DMS53 treated with DMSO at 0.1 percent for 48 hours (cell line): ENCODE results near the gene SYK.

ENCODE experiments used
- DNase-seq: peaks from one replicate; lab custom pipeline; 2025; ENCODE audit not compliant: unreplicated experiment; lab: John Stamatoyannopoulos, UW

The SYK gene

DNA sequence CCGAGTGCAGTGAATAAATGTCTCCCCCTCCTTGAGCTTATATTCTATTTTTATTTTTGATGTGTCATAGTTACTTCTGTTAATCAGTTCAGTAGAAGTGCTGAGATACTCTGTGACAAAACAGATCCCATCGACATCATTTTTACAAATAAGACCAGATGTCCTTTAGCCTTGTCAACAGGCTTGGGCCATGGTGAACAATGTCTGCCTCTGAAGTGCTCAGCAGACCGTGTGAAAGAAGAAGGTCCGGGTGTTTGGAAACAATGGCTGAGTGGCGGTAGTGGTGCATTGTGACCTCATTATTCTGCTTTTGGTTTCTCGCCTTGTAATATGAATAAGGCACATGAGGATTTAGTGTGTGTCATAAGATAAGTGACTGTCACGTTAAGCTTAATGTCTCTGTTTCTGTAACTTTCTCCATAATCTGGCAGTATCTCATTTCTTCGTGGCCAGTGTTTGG lies 71.2 kb downstream of the SYK start:
- DNase-seq, result peak; percentile 93

GRCh38 chr9:90873422-90873821 lies 71.8 kb downstream of the SYK start:
- DNase-seq, result no peak

DNA sequence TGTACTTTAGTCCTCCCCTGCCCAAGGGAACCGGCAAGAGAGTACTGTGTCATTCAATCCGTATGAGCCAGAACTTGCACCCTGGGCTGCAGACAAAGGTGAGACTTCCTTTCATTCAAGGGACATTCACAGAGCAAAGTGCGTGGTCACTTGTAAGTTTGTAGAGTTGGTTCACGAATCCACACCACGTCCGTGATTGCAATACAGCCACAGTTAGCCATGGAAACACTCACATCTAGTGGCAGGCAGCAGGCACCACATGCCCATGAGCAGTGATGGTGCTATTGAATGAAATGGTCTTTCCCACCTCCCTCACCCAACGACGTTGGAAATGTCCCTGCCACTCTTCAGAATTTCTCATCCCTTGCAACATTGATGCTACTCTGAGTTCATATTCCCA lies 72.6 kb downstream of the SYK start:
- no peak for DNase-seq

GRCh38 chr9:90878562-90878961 lies 76.9 kb downstream of the SYK start:
- peak; percentile 91 for DNase-seq

GRCh38 chr9:90880066-90880465 lies 78.4 kb downstream of the SYK start:
- no peak for DNase-seq

DNA sequence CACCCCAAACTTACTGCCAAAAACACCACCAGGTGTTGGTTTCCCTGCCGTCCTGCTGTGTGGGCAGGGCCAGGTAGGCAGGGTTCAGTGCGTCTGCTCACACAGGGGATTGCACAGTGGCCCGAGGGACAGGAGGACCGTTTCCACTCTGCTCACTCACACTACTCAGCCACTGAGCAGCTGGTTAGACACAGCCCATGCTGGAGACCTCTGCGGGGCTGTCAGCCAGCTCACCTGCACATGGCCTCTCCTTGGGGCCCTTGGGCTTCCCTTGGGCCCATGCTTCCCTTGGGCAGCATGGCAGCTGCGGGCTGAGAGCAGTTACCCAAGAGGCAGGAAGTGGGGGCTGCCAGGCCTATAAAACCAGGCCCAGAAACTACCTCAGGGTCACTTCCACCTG lies 79.0 kb downstream of the SYK start:
- peak; percentile 23 for DNase-seq

GRCh38 chr9:90881648-90882047 lies 80.0 kb downstream of the SYK start:
- peak; percentile 87 for DNase-seq

DNA sequence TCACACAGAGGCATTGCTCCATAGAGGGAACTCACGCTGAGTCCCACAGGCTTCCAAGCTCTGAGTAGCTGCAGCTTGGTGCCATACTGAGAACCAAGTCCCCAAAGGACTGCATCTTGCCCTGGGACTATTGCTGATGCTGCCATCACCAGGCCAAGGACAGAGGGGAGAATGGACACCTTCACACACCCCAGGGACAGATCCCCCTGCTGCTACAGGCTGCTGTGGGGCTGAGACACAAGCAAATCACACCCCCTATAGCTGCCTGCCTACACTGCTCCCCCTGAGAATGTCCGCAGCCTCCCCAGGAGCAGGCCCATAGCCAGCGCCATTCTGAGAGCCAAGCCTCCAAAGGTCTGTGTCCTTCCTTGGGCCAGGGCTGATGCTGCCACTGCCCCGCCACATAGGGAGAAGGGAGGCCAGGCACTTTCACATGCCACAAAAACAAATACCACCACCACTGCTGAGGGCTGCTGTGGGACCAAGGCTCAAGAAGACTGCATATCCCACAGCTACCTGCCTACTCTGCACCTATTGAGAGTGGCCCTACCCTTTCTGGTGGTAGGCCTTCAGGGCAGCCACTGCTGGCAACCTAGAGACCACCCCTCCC lies 81.5 kb downstream of the SYK start:
- no peak for DNase-seq

DNA sequence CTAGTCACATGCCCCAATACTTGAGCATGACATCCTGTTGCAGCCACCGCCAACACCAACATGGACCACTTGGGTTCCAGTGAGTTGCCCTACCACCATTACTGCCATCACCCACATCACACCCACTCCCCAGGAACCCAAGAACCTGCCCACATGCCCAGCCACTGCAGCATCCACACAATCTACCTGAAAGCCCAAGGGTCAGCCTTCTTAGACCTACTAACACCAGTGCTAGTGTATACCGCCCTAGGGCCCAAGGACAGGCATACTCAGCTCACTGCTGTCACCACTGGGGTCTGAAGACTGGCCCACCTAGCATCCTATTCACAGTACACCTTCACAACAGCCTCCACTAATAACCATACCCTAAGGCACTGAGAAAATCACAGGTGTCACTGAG lies 82.0 kb downstream of the SYK start:
- no peak for DNase-seq

- no peak for DNase-seq
Measured at GRCh38 chr9:90884178-90884577, 82.6 kb downstream of the SYK start.

DNA sequence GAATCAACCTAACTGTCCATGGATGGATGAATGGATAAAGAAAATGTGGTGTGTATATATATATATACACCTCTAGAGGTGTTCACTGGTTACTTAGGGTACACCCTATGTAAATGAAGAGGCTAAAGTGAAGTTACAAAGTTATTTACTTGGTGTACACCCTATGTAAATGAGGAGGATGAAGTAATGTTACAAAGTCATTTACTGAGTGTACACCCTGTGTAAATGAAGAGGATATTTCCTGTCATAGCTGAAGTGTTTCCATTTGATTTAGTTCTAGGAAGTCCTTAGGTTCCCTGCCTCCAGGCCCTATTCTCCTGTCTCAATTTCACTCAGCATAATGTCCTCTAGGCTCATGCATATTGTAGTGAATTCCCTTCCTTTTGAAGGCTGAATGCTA lies 85.2 kb downstream of the SYK start:
- peak; percentile 30 for DNase-seq

- DNase-seq, result no peak
Measured at GRCh38 chr9:90888941-90889340, 87.3 kb downstream of the SYK start.

- DNase-seq, result no peak
Measured at GRCh38 chr9:90890146-90890810, 88.7 kb downstream of the SYK start.

DNA sequence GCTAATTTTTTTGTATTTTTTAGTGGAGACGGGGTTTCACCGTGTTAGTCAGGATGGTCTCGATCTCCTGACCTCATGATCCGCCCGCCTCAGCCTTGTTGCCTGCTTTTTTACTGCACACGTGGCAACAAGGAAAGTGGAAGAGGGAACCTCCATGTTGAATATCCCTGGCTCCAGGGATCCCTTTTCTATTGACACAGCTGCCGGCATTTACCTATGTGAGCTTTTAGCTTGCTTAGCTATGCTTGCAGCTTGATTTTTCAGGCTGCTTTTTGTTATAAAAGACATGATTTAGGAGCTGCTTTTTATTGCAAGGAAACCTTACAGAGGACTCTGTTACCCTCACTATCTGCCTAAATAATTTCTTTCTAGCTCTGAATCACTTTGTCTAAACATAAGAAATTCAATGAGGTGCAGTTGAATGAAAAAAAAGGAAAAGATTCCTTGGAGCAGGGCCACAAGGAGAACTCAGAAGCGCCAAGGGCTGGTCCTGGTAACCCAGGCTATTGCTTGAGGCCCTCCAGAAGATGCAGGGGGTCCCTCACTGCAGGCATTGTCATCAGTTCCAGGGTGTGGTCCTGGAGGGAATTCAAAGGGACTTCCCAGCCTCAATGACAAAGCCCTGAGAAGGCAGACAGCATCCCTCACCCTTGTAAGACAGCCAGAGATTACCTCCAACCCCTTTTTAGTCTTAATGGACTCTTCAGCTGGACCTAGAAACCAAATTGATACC lies 89.9 kb downstream of the SYK start:
- peak; percentile 34 for DNase-seq

- DNase-seq, result no peak
Measured at GRCh38 chr9:90892918-90893317, 91.3 kb downstream of the SYK start.

GRCh38 chr9:90893706-90894105 lies 92.1 kb downstream of the SYK start:
- DNase-seq, result peak; percentile 33

GRCh38 chr9:90894986-90895687 lies 93.5 kb downstream of the SYK start:
- peak; percentile 67 for DNase-seq

- no peak for DNase-seq
Measured at GRCh38 chr9:90895786-90896185, 94.2 kb downstream of the SYK start.

DNA sequence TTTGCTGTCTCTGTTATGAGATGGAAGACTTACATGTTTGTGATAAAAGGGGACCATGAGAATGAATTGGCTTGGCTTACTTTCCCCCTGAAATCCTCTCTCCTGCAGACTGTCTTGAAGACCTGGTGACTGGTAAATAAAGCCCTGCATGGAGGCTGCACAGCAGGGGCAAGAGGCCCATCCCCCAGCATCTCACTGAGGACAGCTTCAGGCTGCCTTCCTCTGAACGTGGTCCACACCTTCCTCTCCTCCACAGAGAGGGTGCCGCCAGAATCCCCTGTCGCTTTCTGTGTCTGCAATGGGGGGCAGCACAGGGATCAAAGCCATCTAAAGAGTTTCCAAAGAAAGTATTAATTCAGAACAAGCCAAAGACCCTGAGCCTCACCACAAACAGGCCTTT lies 94.6 kb downstream of the SYK start:
- no peak for DNase-seq

DNA sequence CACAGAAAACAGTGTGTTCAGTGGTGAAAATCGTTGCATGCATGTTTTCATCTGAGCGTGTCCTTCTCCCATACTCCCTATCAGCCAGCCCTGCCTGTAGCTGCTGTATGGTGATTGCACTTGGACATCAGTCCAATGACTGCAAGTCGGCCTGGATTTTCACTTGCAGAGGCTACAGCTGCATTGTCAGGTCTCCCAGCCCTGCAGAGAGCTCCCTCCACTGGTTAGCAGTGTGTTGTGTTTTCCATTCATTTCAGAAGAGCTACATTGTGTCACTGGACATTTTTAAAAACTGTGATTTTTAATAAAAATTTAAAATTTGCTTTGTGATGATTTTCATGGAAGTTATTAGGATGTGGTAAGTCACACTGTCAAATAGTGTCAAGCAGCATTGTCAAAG lies 96.6 kb downstream of the SYK start:
- DNase-seq, result no peak

- no peak for DNase-seq
Measured at GRCh38 chr9:90899287-90899686, 97.7 kb downstream of the SYK start.

- no peak for DNase-seq
Measured at GRCh38 chr9:90900130-90900529, 98.5 kb downstream of the SYK start.
